ENCODE measurements around the gene XRCC5. TPM values are rescaled to one million over a fixed set of nuclear protein-coding genes. Genes with fewer than 3 reads are reported as not detected.

The XRCC5 gene
- total RNA-seq, 1 experiment from 2014 or later = 431 TPM

GRCh38 chr2:216245391-216245975 is 136.3 kb downstream of the XRCC5 start:
- in situ Hi-C loops (cut with HindIII; ENCODE audit: low sequenced_read_pairs) = no loop called here
- DNase-seq (ENCODE audit: low spot score) = no peak

DNA sequence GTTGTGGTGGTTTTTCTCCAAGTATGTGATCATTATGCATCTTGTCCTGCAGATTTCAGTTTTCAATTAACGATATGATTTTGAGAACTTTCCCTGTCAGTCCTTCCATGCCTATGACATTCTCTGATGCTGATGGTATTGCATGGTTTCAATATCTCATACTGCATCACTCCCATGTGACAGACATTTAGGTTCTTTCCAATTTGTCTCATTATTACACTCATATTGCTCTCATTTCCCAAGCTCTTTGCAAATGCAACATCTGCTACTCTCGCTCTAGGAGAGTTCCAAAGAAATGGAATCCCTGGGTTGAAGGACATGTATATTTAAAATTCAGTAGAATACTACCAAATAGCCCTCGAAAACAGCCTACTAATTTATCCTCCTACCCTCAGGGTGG is 137.6 kb downstream of the XRCC5 start:
- in situ Hi-C loops (cut with HindIII; ENCODE audit: low sequenced_read_pairs) = no loop called here
- no peak for DNase-seq (ENCODE audit: low spot score)

Other genes starting within 250 kb of the XRCC5 start
- gene MREG, start 95.8 kb upstream of the XRCC5 start, total RNA-seq (2014; rRNA removed; shearing (Covaris generic)) = 4.0 and 4.2 TPM in 2 replicates
- 10.3 and 11.2 TPM in 2 replicates for gene PECR, start 27.5 kb upstream of the XRCC5 start, total RNA-seq (2014; rRNA removed; shearing (Covaris generic))
- 0.12 and 0.37 TPM in 2 replicates for gene TMEM169, start 27.4 kb upstream of the XRCC5 start, total RNA-seq (2014; rRNA removed; shearing (Covaris generic))

Data from G401 (cell line).